Kidney (tissue), 14 donors: ENCODE measurements around the gene RBM47. TPM values are rescaled to one million over a fixed set of nuclear protein-coding genes. Genes with fewer than 3 reads are reported as not detected.

Experiments used
- DNase-seq, 5 donors: peaks; one replicate each; pipeline ENCODE4 v3.0.0-alpha.2; 2013 to 2020
- FAIRE-seq: peaks from 2 replicates; lab custom pipeline; 2012; peaks lifted over from hg19 to GRCh38; lab: Jason Lieb, UNC
- H3K27ac ChIP-seq, 2 donors: one replicate each; pipeline ENCODE4 v1.7.0; 2013; ENCODE audit warnings: low read depth in 2 of 2, low read length in 2 of 2, inconsistent platforms in 1 of 2
- H3K27me3 ChIP-seq: one replicate; pipeline ENCODE4 v1.7.1; 2013; ENCODE audit warnings: low read length, inconsistent platforms; ENCODE audit not compliant: control insufficient read depth, insufficient read depth
- H3K36me3 ChIP-seq, 3 donors: one replicate each; pipeline versions ENCODE4 v1.7.0 to v1.7.1; 2013; ENCODE audit warnings: low read length in 3 of 3, control low read depth in 1 of 3, inconsistent platforms in 1 of 3; ENCODE audit not compliant: insufficient read depth in 3 of 3, control insufficient read depth in 2 of 3
- H3K4me1 ChIP-seq, 3 donors: one replicate each; pipeline versions ENCODE4 v1.7.0 to v1.7.1; 2013; ENCODE audit warnings: low read length in 3 of 3, inconsistent platforms in 1 of 3, low read depth in 1 of 3; ENCODE audit not compliant: control insufficient read depth in 2 of 3, insufficient read depth in 2 of 3
- H3K4me3 ChIP-seq, 3 donors: one replicate each; pipeline versions ENCODE4 v1.7.0 to v1.8.1; 2013; ENCODE audit warnings: low read length in 3 of 3, control low read depth in 1 of 3, inconsistent platforms in 1 of 3
- H3K9ac ChIP-seq, 3 donors: one replicate each; pipeline versions ENCODE4 v1.7.0 to v1.7.1; 2013; ENCODE audit warnings: low read length in 3 of 3, control low read depth in 1 of 3, inconsistent platforms in 1 of 3
- H3K9me3 ChIP-seq, 3 donors: one replicate each; pipeline versions ENCODE4 v1.7.0 to v1.7.1; 2013; ENCODE audit warnings: low read length in 3 of 3, control low read depth in 1 of 3, inconsistent platforms in 1 of 3; ENCODE audit not compliant: control insufficient read depth in 2 of 3, insufficient read depth in 1 of 3
- CTCF ChIP-seq: IDR thresholded peaks from 3 replicates; pipeline ENCODE4 v1.5.1; 2012; ENCODE audit warnings: mild to moderate bottlenecking, moderate library complexity, borderline replicate concordance; ENCODE audit not compliant: insufficient read depth; ENCODE audit errors: extremely low read depth
- intact Hi-C: fragments of 100-400 bp; cut with DNase I; formaldehyde crosslinking; loops from one replicate; pipeline ENCODE4 v1.11.1; 2022
- polyA plus RNA-seq: library from polyadenylated mRNA; stranded (reverse); fragments of 350-450 nt; fragmentation: Illumina TruSeq; extraction: RNeasy Lipid Tissue Mini Kit (QIAGEN cat#74804); gene quantifications from one replicate; pipeline ENCODE4 v1.2.3, GENCODE V29; 2014; ENCODE audit warnings: low read depth, low replicate concordance; ENCODE audit not compliant: insufficient read depth
- total RNA-seq: library from RNA; stranded (reverse); fragmentation: NEBNext Ultra II Directional; extraction: Animal tissue kit (Norgen Biotek cat#: 25700); gene quantifications from one replicate; pipeline ENCODE4 v1.2.1, GENCODE V29; 2021
- donor health status: control.
- donor health status: control.
- donor health status: control.
- donor health status: control.
- donor health status: control.
- donor health status: DM: yes; HTN: yes; CAD: no.
- donor health status: Normal renal cell carcinoma (clear cell type).

The RBM47 gene
- total and polyA plus RNA-seq, 2 donors from 2014 or later = 61.5 to 124 TPM

- Histone ChIP-seq H3K9me3 (no peaks in the 10 kb centered on the region), H3K9ac (no peak overlapping the region), H3K4me1 (peaks cover 0 to 11% (median 8%) of the 10 kb centered on the region in 3 donors), H3K36me3 (no peaks in the 10 kb centered on the region), H3K27ac (peak overlapping the region; percentile 80 to 89), H3K4me3 (no peak overlapping the region), H3K27me3 (no peaks in the 10 kb centered on the region)
- intact Hi-C loops = no loop called here
- no peak for TF ChIP-seq CTCF
- DNase-seq (no peak), FAIRE-seq (no peak)
Observed at GRCh38 chr4:40524366-40525041, 105.2 kb downstream of the RBM47 start.

- Histone ChIP-seq H3K27ac (peak overlapping the region; percentile 58 to 89), H3K36me3 (no peaks in the 10 kb centered on the region), H3K4me3 (no peak overlapping the region), H3K27me3 (no peaks in the 10 kb centered on the region), H3K9me3 (no peaks in the 10 kb centered on the region), H3K4me1 (peaks cover 0 to 11% (median 8%) of the 10 kb centered on the region in 3 donors), H3K9ac (no peak overlapping the region)
- intact Hi-C loops = no loop called here
- FAIRE-seq = no peak
- no peak for TF ChIP-seq CTCF
- peak in 4 of 5 donors; percentile 44 to 73 (median 60) for DNase-seq
Observed at GRCh38 chr4:40523581-40523980, 106.1 kb downstream of the RBM47 start.

GRCh38 chr4:40521957-40522356, 107.7 kb downstream of the RBM47 start:
- intact Hi-C loops = no loop called here
- DNase-seq = no peak
- Histone ChIP-seq H3K9me3 (no peaks in the 10 kb centered on the region), H3K27ac (no peak overlapping the region), H3K36me3 (no peaks in the 10 kb centered on the region), H3K27me3 (no peaks in the 10 kb centered on the region), H3K4me1 (peaks cover 0 to 11% (median 8%) of the 10 kb centered on the region in 3 donors), H3K4me3 (no peak overlapping the region), H3K9ac (no peak overlapping the region)
- no peak for FAIRE-seq
- no peak for TF ChIP-seq CTCF
